Fibroblast of skin of back (primary cell): Measurements from ENCODE around the gene BHMT2. TPM values are rescaled to one million over a fixed set of nuclear protein-coding genes. Genes with fewer than 3 reads are reported as not detected.

Experiments
- DNase-seq: peaks from one replicate; pipeline ENCODE4 v3.0.0-alpha.2; 2013
- polyA plus RNA-seq, 2 experiments: library from polyadenylated mRNA; unstranded; fragments of 120-200 nt; gene quantifications; one replicate each; pipeline ENCODE4 v1.2.1, GENCODE V29; 2013; ENCODE audit not compliant: insufficient read length in 2 of 2

BHMT2 gene
- 2.5 TPM for polyA plus RNA-seq (2013, experiment 1 of 2; ENCODE audit: insufficient read length)
- polyA plus RNA-seq (2013, experiment 2 of 2; ENCODE audit: insufficient read length): 1.7 TPM

GRCh38 chr5:79069488-79070349 lies at the start of gene BHMT2, which contains the start of gene DMGDH:
TSS of gene BHMT2 (plus strand) at chr5:79069767. CDS start at chr5:79069783, 16 bp downstream.
TSS of gene DMGDH (minus strand) at chr5:79069674. CDS start at chr5:79069620, 54 bp downstream.
- peak; percentile 49 for DNase-seq

GRCh38 chr5:79020861-79021561 lies 48.6 kb upstream of the BHMT2 start:
- peak; percentile 89 for DNase-seq

- no peak for DNase-seq
Measured at GRCh38 chr5:79021753-79022152, 47.8 kb upstream of the BHMT2 start.

- no peak for DNase-seq
Measured at GRCh38 chr5:79022771-79023170, 46.8 kb upstream of the BHMT2 start.

- DNase-seq: peak; percentile 16
Measured at GRCh38 chr5:79023348-79023747, 46.2 kb upstream of the BHMT2 start.

- DNase-seq: no peak
Measured at GRCh38 chr5:79023947-79024346, 45.6 kb upstream of the BHMT2 start.

GRCh38 chr5:79025054-79025472 lies 44.5 kb upstream of the BHMT2 start:
- peak; percentile 66 for DNase-seq

- no peak for DNase-seq
Measured at GRCh38 chr5:79030663-79031484, 38.7 kb upstream of the BHMT2 start.

- no peak for DNase-seq
Measured at GRCh38 chr5:79031485-79031867, 38.1 kb upstream of the BHMT2 start.

GRCh38 chr5:79032031-79032695 lies 37.4 kb upstream of the BHMT2 start:
- peak; percentile 19 for DNase-seq

GRCh38 chr5:79032782-79033181 lies 36.8 kb upstream of the BHMT2 start:
- DNase-seq: peak; percentile 15

- DNase-seq: no peak
Measured at GRCh38 chr5:79035237-79035636, 34.3 kb upstream of the BHMT2 start.

GRCh38 chr5:79036769-79037168 lies 32.8 kb upstream of the BHMT2 start:
- DNase-seq: no peak

GRCh38 chr5:79042188-79042587 lies 27.4 kb upstream of the BHMT2 start:
- DNase-seq: no peak

GRCh38 chr5:79047199-79047598 lies 22.4 kb upstream of the BHMT2 start:
- no peak for DNase-seq

GRCh38 chr5:79048437-79048836 lies 21.1 kb upstream of the BHMT2 start:
- DNase-seq: no peak

GRCh38 chr5:79050498-79050897 lies 19.1 kb upstream of the BHMT2 start:
- no peak for DNase-seq

- no peak for DNase-seq
Measured at GRCh38 chr5:79053321-79053720, 16.2 kb upstream of the BHMT2 start.

- DNase-seq: no peak
Measured at GRCh38 chr5:79055017-79055416, 14.6 kb upstream of the BHMT2 start.

- DNase-seq: no peak
Measured at GRCh38 chr5:79056847-79057246, 12.7 kb upstream of the BHMT2 start.

GRCh38 chr5:79059674-79060073 lies 9.9 kb upstream of the BHMT2 start:
- DNase-seq: no peak

- DNase-seq: no peak
Measured at GRCh38 chr5:79062436-79062835, 7.1 kb upstream of the BHMT2 start.
